ENCODE results near the gene GLP1R.

The GLP1R gene

DNA sequence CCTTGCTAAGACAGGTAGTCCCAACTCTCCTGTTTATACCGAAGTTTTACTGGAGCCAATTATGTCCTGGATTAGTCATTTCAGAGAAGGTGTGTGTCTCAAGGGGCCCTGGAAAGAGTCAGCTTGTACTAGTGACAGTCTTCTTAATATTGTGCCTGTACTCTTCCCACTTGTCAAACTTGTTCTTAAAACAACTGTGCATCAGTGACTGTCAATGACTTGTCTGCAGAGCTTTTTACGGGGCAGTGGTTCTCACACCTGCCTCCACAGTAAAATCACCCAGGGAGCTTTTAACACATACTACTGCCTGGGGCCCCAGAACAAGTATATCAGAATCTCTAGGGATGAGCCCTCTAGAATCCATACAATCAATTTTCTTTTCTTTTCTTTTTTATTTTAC lies 28.4 kb upstream of the GLP1R start:
- CTCF ChIA-PET = interaction anchor here (0.7 to 2.8 kb wide), 3 partner anchors 10 to 47 kb away, joined by 3 to 19 read pairs (median 4); no protein-coding TSS in a partner anchor
- Histone ChIP-seq H3K4me1 (ENCODE audit: control insufficient read depth, insufficient read depth, low read length) (no peaks in the 10 kb centered on the region), H3K4me3 (ENCODE audit: low read depth, low read length) (no peak overlapping the region), H3K36me3 (ENCODE audit: control insufficient read depth in 2 of 2, insufficient read depth in 1 of 2, low read length in 2 of 2) (no peaks in the 10 kb centered on the region), H3K9me3 (ENCODE audit: control insufficient read depth, insufficient read depth, low read depth, low read length) (no peaks in the 10 kb centered on the region), H3K27ac (ENCODE audit: extremely low read depth, low read depth, low read length) (no peak overlapping the region)
- POLR2A ChIA-PET = no interaction called here
- no peak for TF ChIP-seq GLIS2 (tag by site-specific recombination; IDR thresholded peaks at IDR 0.05)
- TF ChIP-seq ZBTB20 (tag by site-specific recombination; IDR thresholded peaks at IDR 0.05) = peak; percentile 40

GRCh38 chr6:39021041-39021440 lies 27.5 kb upstream of the GLP1R start:
- no peaks in the 10 kb centered on the region for H3K36me3 ChIP-seq (ENCODE audit: control insufficient read depth in 2 of 2, insufficient read depth in 1 of 2, low read length in 2 of 2)
- POLR2A ChIA-PET = no interaction called here
- CTCF ChIA-PET = interaction anchor here (0.6 to 2.8 kb wide), 7 partner anchors 9 to 82 kb away, joined by 3 to 19 read pairs (median 4); no protein-coding TSS in a partner anchor
- H3K4me3 ChIP-seq (ENCODE audit: low read depth, low read length) = no peak overlapping the region
- H3K9me3 ChIP-seq (ENCODE audit: control insufficient read depth, insufficient read depth, low read depth, low read length) = no peaks in the 10 kb centered on the region
- H3K27ac ChIP-seq (ENCODE audit: extremely low read depth, low read depth, low read length) = no peak overlapping the region
- H3K4me1 ChIP-seq (ENCODE audit: control insufficient read depth, insufficient read depth, low read length) = no peaks in the 10 kb centered on the region
- TF ChIP-seq ZNF76 (tag by site-specific recombination; IDR thresholded peaks at IDR 0.05; ENCODE audit: borderline replicate concordance, low read depth) (no peak), BCL6B (tag by site-specific recombination; IDR thresholded peaks at IDR 0.05) (no peak), ZNF639 (tag by site-specific recombination; IDR thresholded peaks at IDR 0.05) (no peak), PATZ1 (tag by site-specific recombination; IDR thresholded peaks at IDR 0.05) (no peak), ZFP69B (tag by site-specific recombination; IDR thresholded peaks at IDR 0.05) (no peak), ZNF23 (tag by site-specific recombination; IDR thresholded peaks at IDR 0.05; ENCODE audit: borderline replicate concordance) (no peak), ZNF433 (tag by site-specific recombination; IDR thresholded peaks at IDR 0.05; ENCODE audit: low read depth) (no peak), ZBTB11 (tag by site-specific recombination; conservative IDR thresholded peaks at IDR 0.05; ENCODE audit: low read depth) (no peak), ZNF157 (tag by site-specific recombination; IDR thresholded peaks at IDR 0.05) (no peak), ZNF596 (tag by site-specific recombination; IDR thresholded peaks at IDR 0.05) (no peak), TCF7L2 (IDR thresholded peaks at IDR 0.05; ENCODE audit: borderline replicate concordance, low read depth, low read length) (no peak), ZNF623 (tag by site-specific recombination; IDR thresholded peaks at IDR 0.05) (no peak), ZNF747 (tag by site-specific recombination; IDR thresholded peaks at IDR 0.05) (no peak), ZNF280C (tag by site-specific recombination; IDR thresholded peaks at IDR 0.05) (no peak), ZNF629 (tag by site-specific recombination; IDR thresholded peaks at IDR 0.05) (no peak), PRDM2 (tag by site-specific recombination; IDR thresholded peaks at IDR 0.05; ENCODE audit: borderline replicate concordance) (no peak)

Data from HEK293 (cell line).